Activated CD8-positive, alpha-beta T cell treated with anti-CD3 and anti-CD28 coated beads for 36 hours (primary cell): ENCODE data around the gene ZFP28. TPM values are rescaled to one million over a fixed set of nuclear protein-coding genes. Genes with fewer than 3 reads are reported as not detected.

Experiments used
- ATAC-seq: fragments of 200-7000 bp; cut with Tn5 transposase; one replicate; pipeline ENCODE4 v1.10.0; 2021; ENCODE audit warnings: mild to moderate bottlenecking, moderate library complexity
- CTCF ChIA-PET: fragments of 350-600 bp; sonication (Branson Sonifier 250); formaldehyde crosslinking; loops from one replicate; lab custom pipeline; 2021; ENCODE audit warnings: antibody characterized with exemption; lab: Charles Lee
- POLR2A ChIA-PET: fragments of 350-600 bp; sonication (Branson Sonifier 250); formaldehyde crosslinking; loops from one replicate; lab custom pipeline; 2021; ENCODE audit warnings: antibody characterized with exemption; lab: Charles Lee
- DNase-seq: peaks from one replicate; pipeline ENCODE4 v3.0.0-alpha.2; 2020
- H3K27ac Mint-ChIP-seq: one replicate; pipeline ENCODE4 v1.8.0; 2021; ENCODE audit warnings: mild to moderate bottlenecking, mixed read lengths
- H3K27me3 Mint-ChIP-seq: one replicate; pipeline ENCODE4 v1.8.0; 2021; ENCODE audit warnings: mixed read lengths
- H3K36me3 Mint-ChIP-seq: one replicate; pipeline ENCODE4 v1.8.0; 2021; ENCODE audit warnings: low read depth, mixed read lengths
- H3K4me1 Mint-ChIP-seq: one replicate; pipeline ENCODE4 v1.8.0; 2021; ENCODE audit warnings: low read depth, mixed read lengths
- H3K4me3 Mint-ChIP-seq: one replicate; pipeline ENCODE4 v1.8.0; 2021; ENCODE audit warnings: mild to moderate bottlenecking, moderate library complexity, mixed read lengths
- H3K9me3 Mint-ChIP-seq: one replicate; pipeline ENCODE4 v1.8.0; 2021; ENCODE audit warnings: mixed read lengths
- intact Hi-C: fragments of 100-400 bp; cut with micrococcal nuclease; formaldehyde crosslinking; loops from one replicate; pipeline ENCODE4 v1.10.0; 2022
- total RNA-seq, 2 experiments: library from RNA; stranded (reverse); gene quantifications; one replicate each; pipeline ENCODE4 v1.2.3, GENCODE V29; 2021
- TF ChIP-seq, protein P1 (sequence below): fragments of 200-600 bp; IDR thresholded peaks from one replicate; pipeline ENCODE4 v1.8.0; 2022; ENCODE audit warnings: antibody characterized with exemption, mild to moderate bottlenecking

The ZFP28 gene
- total RNA-seq, 2 experiments from 2014 or later = 3.6 to 4.4 TPM

GRCh38 chr19:56603829-56604228 lies 65.1 kb downstream of the ZFP28 start:
- Mint-ChIP-seq H3K4me3 (no peak overlapping the region), H3K27me3 (no peaks in the 10 kb centered on the region), H3K4me1 (peaks cover 4% of the 10 kb centered on the region), H3K27ac (no peak overlapping the region), H3K9me3 (peaks cover 59% of the 10 kb centered on the region), H3K36me3 (peaks cover 84% of the 10 kb centered on the region)
- POLR2A ChIA-PET = no interaction called here
- intact Hi-C loops = no loop called here
- TF ChIP-seq, protein P1, sequence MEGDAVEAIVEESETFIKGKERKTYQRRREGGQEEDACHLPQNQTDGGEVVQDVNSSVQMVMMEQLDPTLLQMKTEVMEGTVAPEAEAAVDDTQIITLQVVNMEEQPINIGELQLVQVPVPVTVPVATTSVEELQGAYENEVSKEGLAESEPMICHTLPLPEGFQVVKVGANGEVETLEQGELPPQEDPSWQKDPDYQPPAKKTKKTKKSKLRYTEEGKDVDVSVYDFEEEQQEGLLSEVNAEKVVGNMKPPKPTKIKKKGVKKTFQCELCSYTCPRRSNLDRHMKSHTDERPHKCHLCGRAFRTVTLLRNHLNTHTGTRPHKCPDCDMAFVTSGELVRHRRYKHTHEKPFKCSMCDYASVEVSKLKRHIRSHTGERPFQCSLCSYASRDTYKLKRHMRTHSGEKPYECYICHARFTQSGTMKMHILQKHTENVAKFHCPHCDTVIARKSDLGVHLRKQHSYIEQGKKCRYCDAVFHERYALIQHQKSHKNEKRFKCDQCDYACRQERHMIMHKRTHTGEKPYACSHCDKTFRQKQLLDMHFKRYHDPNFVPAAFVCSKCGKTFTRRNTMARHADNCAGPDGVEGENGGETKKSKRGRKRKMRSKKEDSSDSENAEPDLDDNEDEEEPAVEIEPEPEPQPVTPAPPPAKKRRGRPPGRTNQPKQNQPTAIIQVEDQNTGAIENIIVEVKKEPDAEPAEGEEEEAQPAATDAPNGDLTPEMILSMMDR = no peak
- DNase-seq (no peak), ATAC-seq (no peak)
- CTCF ChIA-PET = no interaction called here

Other genes starting within 250 kb of the ZFP28 start
- 1 to 10 TPM; 7.7 to 9.0 TPM for gene ZSCAN5A, start 224.1 kb upstream of the ZFP28 start, total RNA-seq
- 1 to 10 TPM; 2.0 to 2.4 TPM for gene ZNF582, start 145.4 kb upstream of the ZFP28 start, total RNA-seq
- 1 to 10 TPM; 1.6 to 1.9 TPM for gene ZNF583, start 134.6 kb upstream of the ZFP28 start, total RNA-seq
- 1 to 10 TPM; 6.2 to 6.4 TPM for gene ZNF667, start 61.6 kb upstream of the ZFP28 start, total RNA-seq
- gene ZNF471, start 31.1 kb upstream of the ZFP28 start, total RNA-seq = 1 to 10 TPM in 1 of 2 experiments, under 1 TPM in 1; 0.27 to 1.3 TPM
- gene ZNF470, start 28.5 kb downstream of the ZFP28 start, total RNA-seq = 1 to 10 TPM; 6.7 to 7.2 TPM
- 1 to 10 TPM; 4.4 to 5.3 TPM for gene ZNF71, start 56.4 kb downstream of the ZFP28 start, total RNA-seq
- gene SMIM17, start 104.2 kb downstream of the ZFP28 start, total RNA-seq = not detected
- gene ZNF835, start 132.8 kb downstream of the ZFP28 start, total RNA-seq = 1 to 10 TPM; 3.0 to 3.3 TPM